IPS-11a (cell line): Measurements from ENCODE around the gene PHF23.
"Not testable (repeated sequence)": the region's sequence is repeated elsewhere in the genome, so short reads cannot be mapped to it uniquely, and the experiment has no call there.

Experiments
- H3K4me3 ChIP-seq: one replicate; pipeline ENCODE4 v1.5.1; 2013; ENCODE audit warnings: low read depth, low read length, control low read depth

PHF23 gene

GRCh38 chr17:7259555-7259889 lies 20.3 kb upstream of the PHF23 start:
- no peak overlapping the region for H3K4me3 ChIP-seq

- no peak overlapping the region for H3K4me3 ChIP-seq
These were observed 19.7 kb upstream of the PHF23 start for GRCh38 chr17:7258731-7259554.

- H3K4me3 ChIP-seq = no peak overlapping the region
These were observed 17.7 kb upstream of the PHF23 start for GRCh38 chr17:7256766-7257456.

- H3K4me3 ChIP-seq = no peak overlapping the region
These were observed 15.3 kb upstream of the PHF23 start for GRCh38 chr17:7254511-7254910.

GRCh38 chr17:7253082-7253481 lies 13.8 kb upstream of the PHF23 start:
- H3K4me3 ChIP-seq = peak overlapping the region; percentile 93

GRCh38 chr17:7252176-7253043 lies 13.2 kb upstream of the PHF23 start, which contains the start of gene ELP5:
Gene ELP5, plus strand, starts transcription at chr17:7252215. Its CDS starts 336 bp downstream, at chr17:7252551.
- H3K4me3 ChIP-seq = peak within 1 kb of the TSS; percentile 93

GRCh38 chr17:7251661-7252175 lies 12.5 kb upstream of the PHF23 start, which contains the start of gene CTDNEP1:
Gene CTDNEP1, minus strand, starts transcription at chr17:7251734. Its CDS starts 438 bp downstream, at chr17:7251296.
- H3K4me3 ChIP-seq = peak within 1 kb of the TSS; percentile 93

- H3K4me3 ChIP-seq = peak overlapping the region; percentile 76
These were observed 11.7 kb upstream of the PHF23 start for GRCh38 chr17:7250695-7251627.

- H3K4me3 ChIP-seq = no peak overlapping the region
These were observed 10.6 kb upstream of the PHF23 start for GRCh38 chr17:7249830-7250229.

GRCh38 chr17:7249214-7249613 lies 10.0 kb upstream of the PHF23 start:
- no peak overlapping the region for H3K4me3 ChIP-seq

GRCh38 chr17:7248796-7249195 lies 9.5 kb upstream of the PHF23 start:
- no peak overlapping the region for H3K4me3 ChIP-seq

- no peak overlapping the region for H3K4me3 ChIP-seq
These were observed 7.5 kb upstream of the PHF23 start for GRCh38 chr17:7246779-7247178.

GRCh38 chr17:7243838-7244237 lies 4.6 kb upstream of the PHF23 start:
- H3K4me3 ChIP-seq = not testable (repeated sequence)

- H3K4me3 ChIP-seq = peak overlapping the region; percentile 85
These were observed 4.1 kb upstream of the PHF23 start for GRCh38 chr17:7243453-7243729.

GRCh38 chr17:7242717-7243452 lies 3.6 kb upstream of the PHF23 start:
- peak overlapping the region; percentile 85 for H3K4me3 ChIP-seq

- H3K4me3 ChIP-seq = peak within 1 kb of the TSS; percentile 85
These were observed 2.8 kb upstream of the PHF23 start, which contains the start of gene GABARAP for GRCh38 chr17:7241783-7242716. Gene GABARAP, minus strand, starts transcription at chr17:7242449. Its CDS starts 119 bp downstream, at chr17:7242330.

GRCh38 chr17:7241090-7241733 lies 2.0 kb upstream of the PHF23 start:
- peak overlapping the region; percentile 85 for H3K4me3 ChIP-seq

- no peak overlapping the region for H3K4me3 ChIP-seq
These were observed 1.1 kb upstream of the PHF23 start for GRCh38 chr17:7240375-7240774.
